HepG2 (cell line): ENCODE data around the gene ITGB5. TPM values are rescaled to one million over a fixed set of nuclear protein-coding genes. Genes with fewer than 3 reads are reported as not detected.

Source experiments
- CENPX ChIP-seq: sonication (generic); formaldehyde crosslinking; IDR thresholded peaks from 2 replicates; pipeline ENCODE4 v1.9.0; 2021; ENCODE audit warnings: mild to moderate bottlenecking, missing genetic modification reagents, moderate library complexity
- ELF1 ChIP-seq: sonication (generic); formaldehyde crosslinking; IDR thresholded peaks from 2 replicates; pipeline ENCODE4 v1.4.0; 2020; ENCODE audit warnings: missing genetic modification reagents
- GATA4 ChIP-seq: sonication (generic); IDR thresholded peaks from 2 replicates; pipeline ENCODE4 v1.6.1; 2016; ENCODE audit warnings: antibody characterized with exemption, low read depth, borderline replicate concordance
- GATAD2A ChIP-seq: IDR thresholded peaks from 2 replicates; pipeline ENCODE4 v1.6.1; 2016
- HBP1 ChIP-seq: IDR thresholded peaks from 2 replicates; pipeline ENCODE4 v1.6.1; 2016; ENCODE audit warnings: low read depth, control low read depth
- HOMEZ ChIP-seq: IDR thresholded peaks from 2 replicates; pipeline ENCODE4 v1.6.1; 2016; ENCODE audit warnings: low read depth
- PRDM4 ChIP-seq: sonication (generic); formaldehyde crosslinking; IDR thresholded peaks from 2 replicates; pipeline ENCODE4 v1.9.0; 2021; ENCODE audit warnings: missing genetic modification reagents, borderline replicate concordance
- RNF219 ChIP-seq: sonication (generic); formaldehyde crosslinking; IDR thresholded peaks from 2 replicates; pipeline ENCODE4 v1.5.0; 2020; ENCODE audit warnings: mild to moderate bottlenecking, missing genetic modification reagents
- SPEN ChIP-seq: sonication (generic); formaldehyde crosslinking; IDR thresholded peaks from 2 replicates; pipeline ENCODE4 v1.5.1; 2020; ENCODE audit warnings: low read depth, mild to moderate bottlenecking, missing genetic modification reagents
- YEATS2 ChIP-seq: sonication (generic); formaldehyde crosslinking; IDR thresholded peaks from 2 replicates; pipeline ENCODE4 v1.4.0; 2020; ENCODE audit warnings: missing genetic modification reagents, borderline replicate concordance
- ZFP91 ChIP-seq: sonication (generic); formaldehyde crosslinking; IDR thresholded peaks from 2 replicates; pipeline ENCODE4 v1.9.0; 2022; ENCODE audit warnings: missing genetic modification reagents, mild to moderate bottlenecking, borderline replicate concordance
- ZNF124 ChIP-seq: sonication (generic); formaldehyde crosslinking; IDR thresholded peaks from 2 replicates; pipeline ENCODE4 v1.4.0; 2020; ENCODE audit warnings: missing genetic modification reagents
- ZNF280D ChIP-seq: sonication (generic); formaldehyde crosslinking; IDR thresholded peaks from 2 replicates; pipeline ENCODE4 v1.5.1; 2020; ENCODE audit warnings: mild to moderate bottlenecking, missing genetic modification reagents
- ZNF614 ChIP-seq: IDR thresholded peaks from 2 replicates; pipeline ENCODE4 v1.6.1; 2018; ENCODE audit warnings: missing biosample characterization, missing genetic modification reagents, inconsistent platforms, borderline replicate concordance
- ZNF652 ChIP-seq: IDR thresholded peaks from 2 replicates; pipeline ENCODE4 v1.6.1; 2016; ENCODE audit warnings: low read depth, borderline replicate concordance
- polyA plus RNA-seq, 8 experiments: library from polyadenylated mRNA; depleted of rRNA in 3 of 8; stranded (reverse) in 7 of 8; unstranded in 1 of 8; fragments of >200 nt; fragmentation: Illumina TruSeq in 4 of 8; extraction: Trizol in 4 of 8; gene quantifications; 2 replicates each; pipeline versions ENCODE4 v1.2.1 to v1.2.3, GENCODE V29; 2011 to 2016; ENCODE audit warnings: low read depth in 4 of 8, missing spikeins in 1 of 8, mixed read lengths in 1 of 8; ENCODE audit not compliant: insufficient read depth in 1 of 8
- total RNA-seq, 5 experiments: library from RNA; depleted of rRNA; stranded (reverse); fragments of >200 nt; fragmentation: Illumina TruSeq; extraction: Trizol; gene quantifications; 2 replicates each; pipeline ENCODE4 v1.2.3, GENCODE V29; 2016; ENCODE audit warnings: low read depth in 1 of 5

Gene ITGB5
- total and polyA plus RNA-seq, 2 of the 13 experiments (the other 11 are each of a cell fraction or from before 2014, with no cell fraction given), result 74.1 to 343 TPM

- TF ChIP-seq ZNF280D (CRISPR knock-in tag), result no peak
- no peak for TF ChIP-seq RNF219 (CRISPR knock-in tag)
- no peak for TF ChIP-seq SPEN (CRISPR knock-in tag)
- peak; percentile 24; the same call in 1 of the 2 replicates for TF ChIP-seq ZNF614
- TF ChIP-seq YEATS2 (CRISPR knock-in tag), result no peak
- no peak for TF ChIP-seq CENPX
- TF ChIP-seq ZNF652 (CRISPR knock-in tag), result no peak
- no peak for TF ChIP-seq ZFP91 (CRISPR knock-in tag)
- no peak for TF ChIP-seq PRDM4 (CRISPR knock-in tag)
- peak; percentile 12; the same call in 1 of the 2 replicates for TF ChIP-seq ELF1 (CRISPR knock-in tag)
- peak; percentile 74 for TF ChIP-seq GATAD2A (CRISPR knock-in tag)
- no peak for TF ChIP-seq ZNF124 (CRISPR knock-in tag)
- peak; percentile 42; the same call in 1 of the 2 replicates for TF ChIP-seq HOMEZ (CRISPR knock-in tag)
- no peak for TF ChIP-seq HBP1 (CRISPR knock-in tag)
- no peak for TF ChIP-seq GATA4
These were observed 74.6 kb downstream of the ITGB5 start (continued) for GRCh38 chr3:124812291-124813265.
